ENCODE results near the gene CNTNAP5.

GRCh38 chr2:124165698-124166097, 140.6 kb downstream of the CNTNAP5 start:
- no peak for TF ChIP-seq POLR2A (IDR thresholded peaks at IDR 0.05; ENCODE audit: extremely low read depth, insufficient read length)
- TF ChIP-seq, protein P1, sequence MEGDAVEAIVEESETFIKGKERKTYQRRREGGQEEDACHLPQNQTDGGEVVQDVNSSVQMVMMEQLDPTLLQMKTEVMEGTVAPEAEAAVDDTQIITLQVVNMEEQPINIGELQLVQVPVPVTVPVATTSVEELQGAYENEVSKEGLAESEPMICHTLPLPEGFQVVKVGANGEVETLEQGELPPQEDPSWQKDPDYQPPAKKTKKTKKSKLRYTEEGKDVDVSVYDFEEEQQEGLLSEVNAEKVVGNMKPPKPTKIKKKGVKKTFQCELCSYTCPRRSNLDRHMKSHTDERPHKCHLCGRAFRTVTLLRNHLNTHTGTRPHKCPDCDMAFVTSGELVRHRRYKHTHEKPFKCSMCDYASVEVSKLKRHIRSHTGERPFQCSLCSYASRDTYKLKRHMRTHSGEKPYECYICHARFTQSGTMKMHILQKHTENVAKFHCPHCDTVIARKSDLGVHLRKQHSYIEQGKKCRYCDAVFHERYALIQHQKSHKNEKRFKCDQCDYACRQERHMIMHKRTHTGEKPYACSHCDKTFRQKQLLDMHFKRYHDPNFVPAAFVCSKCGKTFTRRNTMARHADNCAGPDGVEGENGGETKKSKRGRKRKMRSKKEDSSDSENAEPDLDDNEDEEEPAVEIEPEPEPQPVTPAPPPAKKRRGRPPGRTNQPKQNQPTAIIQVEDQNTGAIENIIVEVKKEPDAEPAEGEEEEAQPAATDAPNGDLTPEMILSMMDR (IDR thresholded peaks at IDR 0.05; ENCODE audit: low read depth, low read length), result no peak
- TF ChIP-seq, protein P2, sequence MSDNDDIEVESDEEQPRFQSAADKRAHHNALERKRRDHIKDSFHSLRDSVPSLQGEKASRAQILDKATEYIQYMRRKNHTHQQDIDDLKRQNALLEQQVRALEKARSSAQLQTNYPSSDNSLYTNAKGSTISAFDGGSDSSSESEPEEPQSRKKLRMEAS (IDR thresholded peaks at IDR 0.05; ENCODE audit: low read depth, low read length), result no peak
